WTC11 (cell line): ENCODE data around the gene ZNF254. TPM values are rescaled to one million over a fixed set of nuclear protein-coding genes. Genes with fewer than 3 reads are reported as not detected.

Experiments
- ATAC-seq: fragments of 200-7000 bp; cut with Tn5 transposase; 2 replicates; pipeline ENCODE4 v1.10.0; 2021; ENCODE audit warnings: mild to moderate bottlenecking, moderate library complexity
- CTCF ChIA-PET: fragments of 300-600 bp; sonication (Branson Sonifier 250); formaldehyde crosslinking; loops from one replicate; lab custom pipeline; 2021; ENCODE audit warnings: antibody characterized with exemption; lab: Charles Lee
- POLR2A ChIA-PET: fragments of 350-600 bp; sonication (Branson Sonifier 250); formaldehyde crosslinking; loops from one replicate; lab custom pipeline; 2021; ENCODE audit warnings: antibody characterized with exemption; lab: Charles Lee
- DNase-seq: peaks from one replicate; pipeline ENCODE4 v3.0.0; 2021; ENCODE audit warnings: low spot score
- H3K27ac Mint-ChIP-seq: 2 replicates; pipeline ENCODE4 v1.8.0; 2021; ENCODE audit warnings: mixed read lengths
- H3K27me3 Mint-ChIP-seq: 2 replicates; pipeline ENCODE4 v1.8.0; 2021; ENCODE audit warnings: low read depth, mild to moderate bottlenecking, moderate library complexity, mixed read lengths
- H3K36me3 Mint-ChIP-seq: 2 replicates; pipeline ENCODE4 v1.8.0; 2021; ENCODE audit warnings: mixed read lengths
- H3K4me1 Mint-ChIP-seq: 2 replicates; pipeline ENCODE4 v1.8.0; 2022; ENCODE audit warnings: mixed read lengths
- H3K4me3 Mint-ChIP-seq: 2 replicates; pipeline ENCODE4 v1.8.0; 2021; ENCODE audit warnings: mild to moderate bottlenecking, moderate library complexity, mixed read lengths
- H3K9me3 Mint-ChIP-seq: 2 replicates; pipeline ENCODE4 v1.8.0; 2021; ENCODE audit warnings: mixed read lengths
- ATF6 ChIP-seq: sonication (generic); formaldehyde crosslinking; IDR thresholded peaks from 2 replicates; pipeline ENCODE4 v1.8.1; 2023; ENCODE audit warnings: mild to moderate bottlenecking, missing genetic modification reagents
- CDX4 ChIP-seq: fragments of 250-450 bp; sonication (Bioruptor Pico); IDR thresholded peaks from 2 replicates; pipeline ENCODE4 v1.9.0; 2021; ENCODE audit warnings: moderate library complexity, mild to moderate bottlenecking, inconsistent platforms, borderline replicate concordance
- E2F5 ChIP-seq: sonication (generic); formaldehyde crosslinking; IDR thresholded peaks from 2 replicates; pipeline ENCODE4 v1.8.1; 2022; ENCODE audit warnings: mild to moderate bottlenecking, moderate library complexity, missing genetic modification reagents
- ESRRA ChIP-seq: sonication (generic); formaldehyde crosslinking; IDR thresholded peaks from 2 replicates; pipeline ENCODE4 v1.8.1; 2022; ENCODE audit warnings: mild to moderate bottlenecking, missing genetic modification reagents, borderline replicate concordance
- GRHL2 ChIP-seq: fragments of 250-450 bp; sonication (Bioruptor Pico); IDR thresholded peaks from 2 replicates; pipeline ENCODE4 v1.8.0; 2022; ENCODE audit warnings: mild to moderate bottlenecking, moderate library complexity; ENCODE audit not compliant: insufficient replicate concordance, severe bottlenecking
- MAX ChIP-seq: sonication (generic); formaldehyde crosslinking; IDR thresholded peaks from 2 replicates; pipeline ENCODE4 v1.8.0; 2022; ENCODE audit warnings: mild to moderate bottlenecking, missing genetic modification reagents
- MXD4 ChIP-seq: fragments of 250-450 bp; sonication (Bioruptor Pico); IDR thresholded peaks from 2 replicates; pipeline ENCODE4 v1.8.0; 2021; ENCODE audit warnings: mild to moderate bottlenecking, moderate library complexity, borderline replicate concordance
- NFE2L1 ChIP-seq: sonication (generic); formaldehyde crosslinking; IDR thresholded peaks from 2 replicates; pipeline ENCODE4 v1.8.1; 2023; ENCODE audit warnings: missing genetic modification reagents
- OVOL2 ChIP-seq: fragments of 250-450 bp; sonication (Bioruptor Pico); IDR thresholded peaks from 2 replicates; pipeline ENCODE4 v1.9.0; 2021; ENCODE audit warnings: mild to moderate bottlenecking, borderline replicate concordance
- PRRX2 ChIP-seq: fragments of 250-450 bp; sonication (Bioruptor Pico); IDR thresholded peaks from 2 replicates; pipeline ENCODE4 v1.8.0; 2021; ENCODE audit warnings: mild to moderate bottlenecking
- RELA ChIP-seq: sonication (generic); formaldehyde crosslinking; IDR thresholded peaks from 2 replicates; pipeline ENCODE4 v1.8.1; 2022; ENCODE audit warnings: missing genetic modification reagents, mild to moderate bottlenecking, borderline replicate concordance
- SP1 ChIP-seq: sonication (generic); formaldehyde crosslinking; conservative IDR thresholded peaks from 2 replicates; pipeline ENCODE4 v1.8.1; 2022; ENCODE audit warnings: missing genetic modification reagents
- STAT6 ChIP-seq: sonication (generic); formaldehyde crosslinking; conservative IDR thresholded peaks from 2 replicates; pipeline ENCODE4 v1.8.1; 2023; ENCODE audit warnings: mild to moderate bottlenecking, low read depth, missing genetic modification reagents, moderate library complexity
- TCF7 ChIP-seq: sonication (generic); formaldehyde crosslinking; IDR thresholded peaks from 2 replicates; pipeline ENCODE4 v1.8.0; 2022; ENCODE audit warnings: mild to moderate bottlenecking, low read depth, missing genetic modification reagents, moderate library complexity
- TEAD4 ChIP-seq: sonication (generic); formaldehyde crosslinking; IDR thresholded peaks from 2 replicates; pipeline ENCODE4 v1.8.0; 2022; ENCODE audit warnings: mild to moderate bottlenecking, missing genetic modification reagents
- TP53 ChIP-seq: sonication (generic); formaldehyde crosslinking; IDR thresholded peaks from 2 replicates; pipeline ENCODE4 v1.8.1; 2023; ENCODE audit warnings: mild to moderate bottlenecking, missing genetic modification reagents
- USF1 ChIP-seq: sonication (generic); formaldehyde crosslinking; IDR thresholded peaks from 2 replicates; pipeline ENCODE4 v1.8.0; 2022; ENCODE audit warnings: mild to moderate bottlenecking, missing genetic modification reagents
- ZBTB43 ChIP-seq: sonication (generic); formaldehyde crosslinking; IDR thresholded peaks from 2 replicates; pipeline ENCODE4 v1.8.1; 2023; ENCODE audit warnings: mild to moderate bottlenecking, missing genetic modification reagents
- ZNF219 ChIP-seq: sonication (generic); formaldehyde crosslinking; IDR thresholded peaks from 2 replicates; pipeline ENCODE4 v1.8.0; 2023; ENCODE audit warnings: missing genetic modification reagents, mild to moderate bottlenecking, borderline replicate concordance
- ZNF232 ChIP-seq: sonication (generic); formaldehyde crosslinking; IDR thresholded peaks from 2 replicates; pipeline ENCODE4 v1.8.0; 2022; ENCODE audit warnings: mild to moderate bottlenecking, missing genetic modification reagents
- ZNF512 ChIP-seq: sonication (generic); formaldehyde crosslinking; IDR thresholded peaks from 2 replicates; pipeline ENCODE4 v1.8.1; 2022; ENCODE audit warnings: missing genetic modification reagents, borderline replicate concordance
- ZNF671 ChIP-seq: fragments of 250-450 bp; sonication (Bioruptor Pico); IDR thresholded peaks from 2 replicates; pipeline ENCODE4 v1.8.0; 2021; ENCODE audit warnings: mild to moderate bottlenecking
- total RNA-seq: library from RNA; stranded (reverse); gene quantifications from 3 replicates; pipeline ENCODE4 v1.2.3, GENCODE V29; 2021

Gene ZNF254
- total RNA-seq, 1 experiment from 2014 or later: 34.5 TPM

GRCh38 chr19:24071078-24071477, 15.9 kb upstream of the ZNF254 start (continued):
- TF ChIP-seq ESRRA (no peak), TP53 (no peak), SP1 (CRISPR knock-in tag) (no peak), MXD4 (CRISPR knock-in tag) (no peak), GRHL2 (CRISPR knock-in tag) (no peak), CDX4 (CRISPR knock-in tag) (no peak), ZNF512 (CRISPR knock-in tag) (no peak), OVOL2 (CRISPR knock-in tag) (no peak)

- TF ChIP-seq RELA (no peak), PRRX2 (CRISPR knock-in tag) (no peak), ZBTB43 (CRISPR knock-in tag) (no peak), ZNF671 (CRISPR knock-in tag) (no peak)
- ATAC-seq: no peak
- no peak for DNase-seq
- no peak overlapping the region for H3K27ac Mint-ChIP-seq
- H3K27me3 Mint-ChIP-seq: peaks cover 3% of the 10 kb centered on the region; the same call in 1 of the 2 replicates
- no peak overlapping the region for H3K4me3 Mint-ChIP-seq
- CTCF ChIA-PET: no interaction called here
- H3K4me1 Mint-ChIP-seq: peaks cover 41% of the 10 kb centered on the region
- peaks cover 48% of the 10 kb centered on the region for H3K9me3 Mint-ChIP-seq
- POLR2A ChIA-PET: no interaction called here
- peaks cover 84% of the 10 kb centered on the region for H3K36me3 Mint-ChIP-seq
Measured at GRCh38 chr19:24072720-24073119, 14.3 kb upstream of the ZNF254 start.

- Mint-ChIP-seq H3K4me3 (no peak overlapping the region), H3K4me1 (peaks cover 52% of the 10 kb centered on the region), H3K27me3 (peaks cover 3% of the 10 kb centered on the region; the same call in 1 of the 2 replicates), H3K9me3 (peaks cover 49% of the 10 kb centered on the region), H3K27ac (no peak overlapping the region), H3K36me3 (peaks cover 79% of the 10 kb centered on the region)
- ChIA-PET POLR2A (no interaction called here), CTCF (no interaction called here)
- DNase-seq (no peak), ATAC-seq (no peak)
- TF ChIP-seq STAT6 (CRISPR knock-in tag): no peak
- no peak for TF ChIP-seq TCF7
- no peak for TF ChIP-seq ZNF219 (CRISPR knock-in tag)
- TF ChIP-seq ZNF232 (CRISPR knock-in tag): no peak
- TF ChIP-seq NFE2L1 (CRISPR knock-in tag): no peak
- no peak for TF ChIP-seq TEAD4 (CRISPR knock-in tag)
- no peak for TF ChIP-seq USF1
- no peak for TF ChIP-seq MAX (CRISPR knock-in tag)
- TF ChIP-seq ATF6: no peak
- no peak for TF ChIP-seq E2F5 (CRISPR knock-in tag)
- no peak for TF ChIP-seq RELA
Measured at GRCh38 chr19:24073807-24074206, 13.2 kb upstream of the ZNF254 start.
